CD4-positive, alpha-beta T cell treated with Interleukin-6 for 4 hours (primary cell): Measurements from ENCODE around the gene ELF3.
"Not testable (repeated sequence)": the region's sequence is repeated elsewhere in the genome, so short reads cannot be mapped to it uniquely, and the experiment has no call there.

Source experiments
- DNase-seq: peaks from one replicate; pipeline ENCODE4 v3.0.0-alpha.2; 2020; ENCODE audit warnings: mixed read lengths

The ELF3 gene

GRCh38 chr1:202036595-202037387 is 26.4 kb downstream of the ELF3 start:
- DNase-seq, result no peak

- no peak for DNase-seq
Measured at GRCh38 chr1:202037706-202038296, 27.4 kb downstream of the ELF3 start.

- DNase-seq, result no peak
Measured at GRCh38 chr1:202038688-202039346, 28.4 kb downstream of the ELF3 start.

- DNase-seq, result no peak
Measured at GRCh38 chr1:202045705-202046104, 35.3 kb downstream of the ELF3 start.

GRCh38 chr1:202046227-202046626 is 35.8 kb downstream of the ELF3 start:
- DNase-seq, result no peak

- DNase-seq, result no peak
Measured at GRCh38 chr1:202046748-202047708, 36.6 kb downstream of the ELF3 start.

GRCh38 chr1:202047977-202048376 is 37.6 kb downstream of the ELF3 start:
- no peak for DNase-seq

GRCh38 chr1:202049129-202049528 is 38.7 kb downstream of the ELF3 start:
- DNase-seq, result no peak

GRCh38 chr1:202054094-202054493 is 43.7 kb downstream of the ELF3 start:
- no peak for DNase-seq

- not testable (repeated sequence) for DNase-seq
Measured at GRCh38 chr1:202054673-202055072, 44.3 kb downstream of the ELF3 start.

GRCh38 chr1:202056644-202057334 is 46.4 kb downstream of the ELF3 start:
- no peak for DNase-seq

GRCh38 chr1:202057335-202057704 is 46.9 kb downstream of the ELF3 start:
- not testable (repeated sequence) for DNase-seq

GRCh38 chr1:202058001-202058908 is 47.9 kb downstream of the ELF3 start:
- no peak for DNase-seq

GRCh38 chr1:202061055-202061454 is 50.7 kb downstream of the ELF3 start:
- no peak for DNase-seq

- DNase-seq, result not testable (repeated sequence)
Measured at GRCh38 chr1:202061787-202062186, 51.4 kb downstream of the ELF3 start.

GRCh38 chr1:202062636-202063035 is 52.2 kb downstream of the ELF3 start:
- DNase-seq, result not testable (repeated sequence)

- no peak for DNase-seq
Measured at GRCh38 chr1:202063093-202063492, 52.7 kb downstream of the ELF3 start.

- DNase-seq, result not testable (repeated sequence)
Measured at GRCh38 chr1:202064889-202065312, 54.5 kb downstream of the ELF3 start.
